Right lobe of liver (tissue), 6 donors: Measurements from ENCODE around the gene PLG. TPM values are rescaled to one million over a fixed set of nuclear protein-coding genes. Genes with fewer than 3 reads are reported as not detected.
A peak's percentile ranks its signal among the peaks of the same experiment; 100 is the strongest.
"Not testable (repeated sequence)": the region's sequence is repeated elsewhere in the genome, so short reads cannot be mapped to it uniquely, and the experiment has no call there.

ENCODE experiments used
- ATAC-seq, 4 donors: fragments of 200-7000 bp; cut with Tn5 transposase; one replicate each; pipeline ENCODE4 v1.9.1; 2020; ENCODE audit warnings: mild to moderate bottlenecking in 4 of 4, moderate library complexity in 4 of 4
- DNase-seq, 3 donors: peaks; one replicate each; pipeline ENCODE4 v3.0.0-alpha.2; 2020
- H3K27ac ChIP-seq, 3 donors: fragments of 200-600 bp; one replicate each; pipeline ENCODE4 v1.8.0; 2022
- H3K27me3 ChIP-seq, 2 donors: fragments of 200-600 bp; one replicate each; pipeline ENCODE4 v1.8.0; 2022
- H3K36me3 ChIP-seq, 4 donors: fragments of 200-600 bp; sonication (generic) in 1 of 4; one replicate each; pipeline versions ENCODE4 v1.5.1 to v1.8.0; 2017 to 2022; ENCODE audit warnings: control low read depth in 1 of 4
- H3K4me1 ChIP-seq, 4 donors: fragments of 200-600 bp; sonication (generic) in 1 of 4; one replicate each; pipeline versions ENCODE4 v1.5.1 to v1.8.0; 2017 to 2022; ENCODE audit warnings: control low read depth in 1 of 4
- H3K4me3 ChIP-seq, 3 donors: fragments of 200-600 bp; one replicate each; pipeline ENCODE4 v1.8.0; 2022
- H3K9me3 ChIP-seq, 4 donors: fragments of 200-600 bp; sonication (generic) in 1 of 4; one replicate each; pipeline versions ENCODE4 v1.5.1 to v1.8.0; 2017 to 2022; ENCODE audit warnings: control low read depth in 1 of 4
- CTCF ChIP-seq, 4 donors: fragments of 200-600 bp in 3 of 4; fragments of 450-650 bp in 1 of 4; IDR thresholded peaks; one replicate each; pipeline versions ENCODE4 v1.5.1 to v1.8.0; 2016 to 2022; ENCODE audit warnings: antibody characterized with exemption in 4 of 4, mild to moderate bottlenecking in 2 of 4
- POLR2A ChIP-seq: fragments of 450-650 bp; IDR thresholded peaks from one replicate; pipeline ENCODE4 v1.6.1; 2017; ENCODE audit warnings: antibody characterized with exemption, mild to moderate bottlenecking
- WGBS: methylation state at CpG from one replicate; pipeline ENCODE4 v1.1.6; 2018; ENCODE audit warnings: low coverage, low lambda C conversion rate; ENCODE audit not compliant: insufficient coverage; ENCODE audit errors: missing lambda C conversion rate; 5-methylcytosine and 5-hydroxymethylcytosine counted together
- intact Hi-C, 2 donors: fragments of 100-400 bp; cut with DNase I; formaldehyde crosslinking; loops; one replicate each; pipeline versions ENCODE4 v1.11.2 to v1.14.1; 2022
- total RNA-seq, 6 experiments: library from RNA; depleted of rRNA in 2 of 6; stranded (reverse); fragments of >200 nt in 2 of 6; fragmentation: NEBNext Ultra II Directional in 3 of 6; extraction: Animal tissue kit (Norgen Biotek cat#: 25700) in 3 of 6; gene quantifications; one replicate each; pipeline versions ENCODE4 v1.1.0 to v1.2.4, GENCODE V29; 2016 to 2023
- donor health status: DM: no; HTN: yes; CAD: no.
- donor health status: DM: no; HTN: no; CAD: no.
- donor health status: DM: no; HTN: no; CAD: no.
- donor health status: DM: no; HTN: yes; CAD: no.
- donor health status: DM: no; HTN: yes; CAD: no.

PLG gene
- total RNA-seq, 6 experiments from 2014 or later, result 756 to 3,432 (median 1,885) TPM

GRCh38 chr6:160737934-160738333 lies 35.9 kb downstream of the PLG start:
- intact Hi-C loops, result no loop called here
- no peak for TF ChIP-seq POLR2A
- TF ChIP-seq CTCF (IDR thresholded peaks at IDR 0.05), result no peak
- DNase-seq, result no peak
- peaks cover 0 to 95% (median 24%) of the 10 kb centered on the region in 4 donors for H3K36me3 ChIP-seq
- WGBS, result 94% methylated on average over 4 of the region's 5 CpGs
- no peak overlapping the region for H3K27ac ChIP-seq
- H3K4me1 ChIP-seq, result peaks cover 0 to 3% (median 0%) of the 10 kb centered on the region in 4 donors
- no peak overlapping the region for H3K4me3 ChIP-seq
- no peaks in the 10 kb centered on the region for H3K27me3 ChIP-seq
- H3K9me3 ChIP-seq, result no peaks in the 10 kb centered on the region
- ATAC-seq, result peak in 3 of 4 donors; percentile 6 to 14 (median 13)

- no peaks in the 10 kb centered on the region for H3K9me3 ChIP-seq
- no peak for DNase-seq
- no peak overlapping the region for H3K27ac ChIP-seq
- peaks cover 0 to 95% (median 24%) of the 10 kb centered on the region in 4 donors for H3K36me3 ChIP-seq
- TF ChIP-seq POLR2A (no peak), CTCF (IDR thresholded peaks at IDR 0.05) (no peak)
- H3K4me1 ChIP-seq, result peaks cover 0 to 3% (median 0%) of the 10 kb centered on the region in 4 donors
- 83% methylated on average over 5 of the region's 6 CpGs for WGBS
- intact Hi-C loops, result no loop called here
- no peak overlapping the region for H3K4me3 ChIP-seq
- H3K27me3 ChIP-seq, result no peaks in the 10 kb centered on the region
- peak; percentile 35 to 67 (median 45) for ATAC-seq
Observed at GRCh38 chr6:160739955-160740354, 37.9 kb downstream of the PLG start.

- intact Hi-C loops, result not testable (repeated sequence)
- ATAC-seq, result peak in 3 of 4 donors; percentile 1 to 36 (median 13)
- H3K36me3 ChIP-seq, result peaks cover 0 to 95% (median 25%) of the 10 kb centered on the region in 4 donors
Observed at GRCh38 chr6:160741012-160741411, 39.0 kb downstream of the PLG start.

GRCh38 chr6:160742090-160742489 lies 40.0 kb downstream of the PLG start:
- WGBS, result 62% methylated on average over 2 of the region's 2 CpGs
- no peaks in the 10 kb centered on the region for H3K27me3 ChIP-seq
- intact Hi-C loops, result no loop called here
- peaks cover 0 to 95% (median 24%) of the 10 kb centered on the region in 4 donors for H3K36me3 ChIP-seq
- H3K4me1 ChIP-seq, result peaks cover 0 to 3% (median 0%) of the 10 kb centered on the region in 4 donors
- no peaks in the 10 kb centered on the region for H3K9me3 ChIP-seq
- no peak for TF ChIP-seq POLR2A
- TF ChIP-seq CTCF (IDR thresholded peaks at IDR 0.05), result no peak
- no peak overlapping the region for H3K27ac ChIP-seq
- ATAC-seq, result no peak
- DNase-seq, result no peak
- H3K4me3 ChIP-seq, result no peak overlapping the region

More at GRCh38 chr6:160741012-160741411, 39.0 kb downstream of the PLG start:
- not testable (repeated sequence) for H3K27ac ChIP-seq, DNase-seq, H3K4me3 ChIP-seq, H3K4me1 ChIP-seq, H3K9me3 ChIP-seq, H3K27me3 ChIP-seq
- 87% methylated on average over 7 of the region's 7 CpGs for WGBS

- H3K4me1 ChIP-seq, result no peaks in the 10 kb centered on the region
- TF ChIP-seq CTCF (IDR thresholded peaks at IDR 0.05) (peak; percentile 16 to 25 (median 18)), POLR2A (no peak)
- H3K4me3 ChIP-seq, result no peak overlapping the region
- 41% methylated on average over 5 of the region's 5 CpGs for WGBS
- DNase-seq (no peak), ATAC-seq (peak; percentile 18 to 47 (median 27))
- no peaks in the 10 kb centered on the region for H3K27me3 ChIP-seq
- intact Hi-C loops, result no loop called here
- no peak overlapping the region for H3K27ac ChIP-seq
- no peaks in the 10 kb centered on the region for H3K9me3 ChIP-seq
- peaks cover 0 to 72% (median 37%) of the 10 kb centered on the region in 4 donors for H3K36me3 ChIP-seq
Observed at GRCh38 chr6:160750276-160750689, 48.2 kb downstream of the PLG start.

- WGBS, result 66% methylated on average over 4 of the region's 4 CpGs
- intact Hi-C loops, result not testable (repeated sequence)
Observed at GRCh38 chr6:160753211-160753610, 51.2 kb downstream of the PLG start.

More at GRCh38 chr6:160753211-160753610, 51.2 kb downstream of the PLG start:
- H3K27me3 ChIP-seq, ATAC-seq, H3K27ac ChIP-seq, H3K4me1 ChIP-seq, H3K9me3 ChIP-seq, H3K4me3 ChIP-seq, DNase-seq: not testable (repeated sequence)
- peaks cover 0 to 44% (median 23%) of the 10 kb centered on the region in 4 donors for H3K36me3 ChIP-seq
